GM12874 (cell line): ENCODE data around the gene EBP.
A peak's percentile ranks its signal among the peaks of the same experiment; 100 is the strongest.

Source experiments
- CTCF ChIP-seq: IDR thresholded peaks from 2 replicates; pipeline ENCODE4 v1.5.1; 2011; ENCODE audit warnings: low read depth, mild to moderate bottlenecking, control low read depth, low read length, moderate library complexity; ENCODE audit not compliant: insufficient read depth

EBP gene

GRCh38 chrX:48521353-48522243 lies at the start of gene EBP:
TSS of gene EBP (plus strand) at chrX:48521808. CDS start at chrX:48523772, 1,964 bp downstream.
- TF ChIP-seq CTCF, result no peak

- no peak for TF ChIP-seq CTCF
Measured at GRCh38 chrX:48472225-48472624, 49.4 kb upstream of the EBP start.

GRCh38 chrX:48472851-48473703 lies 48.5 kb upstream of the EBP start:
- TF ChIP-seq CTCF, result no peak

DNA sequence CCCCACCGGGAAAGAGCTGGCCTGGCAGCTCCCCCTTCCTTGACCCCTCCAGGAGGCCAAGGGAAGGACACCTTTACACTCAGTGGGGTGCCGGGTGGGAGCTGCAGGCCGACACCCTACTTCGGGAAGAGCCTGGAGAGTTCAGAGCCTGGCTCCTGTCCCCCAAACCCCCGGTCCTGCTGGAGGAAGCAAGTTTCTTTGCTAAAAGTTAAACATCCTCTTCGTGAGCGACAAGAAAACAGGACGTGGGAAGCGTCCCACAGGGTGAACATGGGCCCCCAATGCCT lies 48.0 kb upstream of the EBP start:
- TF ChIP-seq CTCF, result no peak

GRCh38 chrX:48474127-48474526 lies 47.5 kb upstream of the EBP start:
- peak; percentile 14; the same call in 1 of the 2 replicates for TF ChIP-seq CTCF

GRCh38 chrX:48474581-48474980 lies 47.0 kb upstream of the EBP start:
- no peak for TF ChIP-seq CTCF

DNA sequence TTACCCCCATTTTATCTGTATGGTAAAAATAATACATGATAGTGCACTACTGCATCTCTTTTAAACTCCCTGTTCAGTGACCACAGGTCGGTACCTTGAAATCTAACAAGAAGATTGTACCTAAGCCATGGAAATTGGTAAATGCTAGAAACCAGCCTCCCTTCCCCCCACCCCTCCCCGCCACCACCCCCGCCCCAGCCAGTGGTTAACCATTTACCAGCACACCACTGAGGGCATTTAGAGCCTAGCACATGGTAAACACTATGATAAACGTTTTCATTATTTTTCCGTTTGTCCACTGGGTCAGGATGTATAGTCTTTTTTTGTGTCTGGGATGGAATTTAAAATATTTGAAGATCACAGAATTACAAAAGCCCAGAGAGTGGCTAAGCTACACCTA lies 46.3 kb upstream of the EBP start:
- TF ChIP-seq CTCF, result no peak
